Left ventricle myocardium inferior (tissue), 1 donor: ENCODE data around the gene VRK1. TPM values are rescaled to one million over a fixed set of nuclear protein-coding genes. Genes with fewer than 3 reads are reported as not detected.

Experiments used
- DNase-seq: peaks from one replicate; pipeline ENCODE4 v3.0.0-alpha.2; 2020
- H3K27ac ChIP-seq: fragments of 200-600 bp; replicated peaks from 2 replicates; pipeline ENCODE4 v1.8.0; 2021
- H3K27me3 ChIP-seq: fragments of 200-600 bp; 2 replicates; pipeline ENCODE4 v1.8.0; 2021; ENCODE audit warnings: low read depth
- H3K36me3 ChIP-seq: fragments of 200-600 bp; 2 replicates; pipeline ENCODE4 v1.8.0; 2021
- H3K4me1 ChIP-seq: fragments of 200-600 bp; 2 replicates; pipeline ENCODE4 v1.8.0; 2021
- H3K4me3 ChIP-seq: fragments of 200-600 bp; 2 replicates; pipeline ENCODE4 v1.8.0; 2021; ENCODE audit warnings: mild to moderate bottlenecking, moderate library complexity
- H3K9me3 ChIP-seq: fragments of 200-600 bp; replicated peaks from 2 replicates; pipeline ENCODE4 v1.8.0; 2021
- CTCF ChIP-seq: fragments of 200-600 bp; IDR thresholded peaks from 2 replicates; pipeline ENCODE4 v1.8.0; 2021; ENCODE audit warnings: antibody characterized with exemption, mild to moderate bottlenecking, borderline replicate concordance
- intact Hi-C: fragments of 100-400 bp; cut with micrococcal nuclease; formaldehyde crosslinking; loops from one replicate; pipeline ENCODE4 v1.11.0; 2022
- total RNA-seq: library from RNA; stranded (reverse); fragmentation: NEBNext Ultra II Directional; extraction: Animal tissue kit (Norgen Biotek cat#: 25700); gene quantifications from one replicate; pipeline ENCODE4 v1.2.1, GENCODE V29; 2021
- donor health status: DM: no; HTN: yes; CAD: no; lungs with severe emphysema.

Gene VRK1
- total RNA-seq, 1 donor from 2014 or later = 6.5 TPM

GRCh38 chr14:96897184-96897583, 100.0 kb downstream of the VRK1 start:
- intact Hi-C loops = no loop called here
- no peak overlapping the region for H3K4me3 ChIP-seq
- no peaks in the 10 kb centered on the region for H3K4me1 ChIP-seq
- no peaks in the 10 kb centered on the region for H3K9me3 ChIP-seq
- no peak overlapping the region for H3K27ac ChIP-seq
- H3K36me3 ChIP-seq = no peaks in the 10 kb centered on the region
- no peaks in the 10 kb centered on the region for H3K27me3 ChIP-seq
- no peak for DNase-seq
- no peak for TF ChIP-seq CTCF

- no peak overlapping the region for H3K4me3 ChIP-seq
- no peak for TF ChIP-seq CTCF
- H3K9me3 ChIP-seq = no peaks in the 10 kb centered on the region
- no peaks in the 10 kb centered on the region for H3K36me3 ChIP-seq
- H3K27ac ChIP-seq = no peak overlapping the region
- no peak for DNase-seq
- intact Hi-C loops = no loop called here
- H3K27me3 ChIP-seq = no peaks in the 10 kb centered on the region
- no peaks in the 10 kb centered on the region for H3K4me1 ChIP-seq
These were observed 104.0 kb downstream of the VRK1 start for GRCh38 chr14:96901227-96901626.

- no peak overlapping the region for H3K27ac ChIP-seq
- H3K4me1 ChIP-seq = no peaks in the 10 kb centered on the region
- no peaks in the 10 kb centered on the region for H3K27me3 ChIP-seq
- TF ChIP-seq CTCF = no peak
- no peaks in the 10 kb centered on the region for H3K36me3 ChIP-seq
- no peaks in the 10 kb centered on the region for H3K9me3 ChIP-seq
- no peak for DNase-seq
- H3K4me3 ChIP-seq = no peak overlapping the region
- intact Hi-C loops = no loop called here
These were observed 104.8 kb downstream of the VRK1 start for GRCh38 chr14:96902004-96902403.

- no peak for DNase-seq
- intact Hi-C loops = no loop called here
- TF ChIP-seq CTCF = no peak
These were observed 106.4 kb downstream of the VRK1 start for GRCh38 chr14:96903444-96904023.

GRCh38 chr14:96904201-96904600, 107.0 kb downstream of the VRK1 start:
- no peak for DNase-seq
- intact Hi-C loops = no loop called here
- Histone ChIP-seq H3K4me1 (no peaks in the 10 kb centered on the region), H3K27ac (no peak overlapping the region), H3K27me3 (no peaks in the 10 kb centered on the region), H3K36me3 (no peaks in the 10 kb centered on the region), H3K9me3 (peaks cover 12% of the 10 kb centered on the region), H3K4me3 (no peak overlapping the region)
- no peak for TF ChIP-seq CTCF

More at GRCh38 chr14:96903444-96904023, 106.4 kb downstream of the VRK1 start:
- peaks cover 5% of the 10 kb centered on the region for H3K9me3 ChIP-seq
- no peaks in the 10 kb centered on the region for H3K4me1 ChIP-seq
- no peaks in the 10 kb centered on the region for H3K27me3 ChIP-seq
- no peak overlapping the region for H3K27ac ChIP-seq
- no peak overlapping the region for H3K4me3 ChIP-seq
- no peaks in the 10 kb centered on the region for H3K36me3 ChIP-seq
